Activated B cell treated with CpG ODN at 0.5 μM for 24 hours (primary cell): ENCODE data around the gene WNT9B. TPM values are rescaled to one million over a fixed set of nuclear protein-coding genes. Genes with fewer than 3 reads are reported as not detected.

Source experiments
- ATAC-seq: fragments of 200-7000 bp; cut with Tn5 transposase; one replicate; pipeline ENCODE4 v1.10.0; 2021; ENCODE audit warnings: low read depth, mild to moderate bottlenecking, moderate library complexity
- CTCF ChIA-PET: fragments of 350-600 bp; sonication (Branson Sonifier 250); formaldehyde crosslinking; loops from one replicate; lab custom pipeline; 2021; ENCODE audit warnings: antibody characterized with exemption; lab: Charles Lee
- POLR2A ChIA-PET: fragments of 350-600 bp; sonication (Branson Sonifier 250); formaldehyde crosslinking; loops from one replicate; lab custom pipeline; 2021; ENCODE audit warnings: antibody characterized with exemption; lab: Charles Lee
- DNase-seq: peaks from one replicate; pipeline ENCODE4 v3.0.0; 2022
- H3K27ac Mint-ChIP-seq: one replicate; pipeline ENCODE4 v1.8.0; 2020; ENCODE audit warnings: mixed read lengths
- H3K27me3 Mint-ChIP-seq: one replicate; pipeline ENCODE4 v1.8.0; 2021; ENCODE audit warnings: mixed read lengths
- H3K36me3 Mint-ChIP-seq: one replicate; pipeline ENCODE4 v1.8.0; 2021; ENCODE audit warnings: low read depth, mixed read lengths
- H3K4me1 Mint-ChIP-seq: one replicate; pipeline ENCODE4 v1.8.0; 2021; ENCODE audit warnings: mixed read lengths
- H3K4me3 Mint-ChIP-seq: one replicate; pipeline ENCODE4 v1.8.0; 2020; ENCODE audit warnings: mild to moderate bottlenecking, mixed read lengths
- H3K9me3 Mint-ChIP-seq: one replicate; pipeline ENCODE4 v1.8.0; 2020; ENCODE audit warnings: mixed read lengths
- intact Hi-C: fragments of 100-400 bp; cut with micrococcal nuclease; formaldehyde crosslinking; loops from one replicate; pipeline ENCODE4 v1.15.1; 2024
- total RNA-seq: library from RNA; stranded (reverse); gene quantifications from 2 replicates; pipeline ENCODE4 v1.2.3, GENCODE V29; 2022
- TF ChIP-seq, protein P1 (sequence below): fragments of 200-600 bp; IDR thresholded peaks from one replicate; pipeline ENCODE4 v1.8.0; 2022; ENCODE audit warnings: antibody characterized with exemption, mild to moderate bottlenecking

WNT9B gene
- not detected in 2 replicates for total RNA-seq

DNA sequence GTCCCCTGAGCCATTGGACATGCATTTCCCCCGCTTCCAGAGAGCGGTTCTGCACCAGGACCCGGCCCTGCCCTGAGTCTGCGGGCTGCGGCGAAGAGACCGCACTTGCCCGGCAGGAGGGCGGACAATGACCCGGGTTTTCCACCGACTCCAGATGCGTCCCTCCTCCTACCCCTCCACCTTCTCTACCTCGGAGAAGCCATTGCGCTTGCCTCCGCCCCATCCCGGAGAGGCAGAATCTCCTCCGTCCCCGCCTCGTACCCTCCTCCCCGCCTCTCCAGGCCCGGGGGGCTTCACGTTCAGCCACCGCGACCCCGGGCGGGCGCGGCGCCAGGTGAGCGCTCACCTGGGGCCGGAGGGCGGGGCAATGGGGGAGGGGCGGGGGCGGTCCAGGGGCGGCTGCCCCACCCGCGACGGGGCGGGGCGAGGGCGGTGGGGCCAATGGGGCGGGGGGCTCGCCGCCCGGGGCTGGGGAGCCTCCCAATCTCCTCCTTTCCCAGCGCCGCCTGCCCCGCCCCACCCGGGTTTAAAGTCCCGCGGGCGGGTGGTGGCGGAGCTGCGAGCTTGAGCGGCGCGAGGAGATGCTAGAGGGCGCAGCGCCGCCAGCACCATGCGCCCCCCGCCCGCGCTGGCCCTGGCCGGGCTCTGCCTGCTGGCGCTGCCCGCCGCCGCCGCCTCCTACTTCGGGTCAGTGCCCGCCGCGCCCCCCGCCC lies at the start of gene WNT9B:
TSS of gene WNT9B (plus strand) at position 555 of the 713 bp plus-strand sequence. CDS start at position 611, 56 bp downstream.
- Mint-ChIP-seq H3K36me3 (no peaks in the 10 kb centered on the region), H3K9me3 (no peaks in the 10 kb centered on the region), H3K27me3 (peaks cover 69% of the 10 kb centered on the region), H3K27ac (no peak within 1 kb of the TSS), H3K4me1 (peaks cover 16% of the 10 kb centered on the region), H3K4me3 (peak within 1 kb of the TSS; percentile 73)
- peak; percentile 37 for ATAC-seq
- DNase-seq = no peak
- POLR2A ChIA-PET = no interaction called here
- TF ChIP-seq, protein P1, sequence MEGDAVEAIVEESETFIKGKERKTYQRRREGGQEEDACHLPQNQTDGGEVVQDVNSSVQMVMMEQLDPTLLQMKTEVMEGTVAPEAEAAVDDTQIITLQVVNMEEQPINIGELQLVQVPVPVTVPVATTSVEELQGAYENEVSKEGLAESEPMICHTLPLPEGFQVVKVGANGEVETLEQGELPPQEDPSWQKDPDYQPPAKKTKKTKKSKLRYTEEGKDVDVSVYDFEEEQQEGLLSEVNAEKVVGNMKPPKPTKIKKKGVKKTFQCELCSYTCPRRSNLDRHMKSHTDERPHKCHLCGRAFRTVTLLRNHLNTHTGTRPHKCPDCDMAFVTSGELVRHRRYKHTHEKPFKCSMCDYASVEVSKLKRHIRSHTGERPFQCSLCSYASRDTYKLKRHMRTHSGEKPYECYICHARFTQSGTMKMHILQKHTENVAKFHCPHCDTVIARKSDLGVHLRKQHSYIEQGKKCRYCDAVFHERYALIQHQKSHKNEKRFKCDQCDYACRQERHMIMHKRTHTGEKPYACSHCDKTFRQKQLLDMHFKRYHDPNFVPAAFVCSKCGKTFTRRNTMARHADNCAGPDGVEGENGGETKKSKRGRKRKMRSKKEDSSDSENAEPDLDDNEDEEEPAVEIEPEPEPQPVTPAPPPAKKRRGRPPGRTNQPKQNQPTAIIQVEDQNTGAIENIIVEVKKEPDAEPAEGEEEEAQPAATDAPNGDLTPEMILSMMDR = no peak
- intact Hi-C loops = loop anchor here (5.0 kb wide), 1 partner anchor 71 kb away; the partner anchor contains the start of gene GOSR2
- CTCF ChIA-PET = no interaction called here

DNA sequence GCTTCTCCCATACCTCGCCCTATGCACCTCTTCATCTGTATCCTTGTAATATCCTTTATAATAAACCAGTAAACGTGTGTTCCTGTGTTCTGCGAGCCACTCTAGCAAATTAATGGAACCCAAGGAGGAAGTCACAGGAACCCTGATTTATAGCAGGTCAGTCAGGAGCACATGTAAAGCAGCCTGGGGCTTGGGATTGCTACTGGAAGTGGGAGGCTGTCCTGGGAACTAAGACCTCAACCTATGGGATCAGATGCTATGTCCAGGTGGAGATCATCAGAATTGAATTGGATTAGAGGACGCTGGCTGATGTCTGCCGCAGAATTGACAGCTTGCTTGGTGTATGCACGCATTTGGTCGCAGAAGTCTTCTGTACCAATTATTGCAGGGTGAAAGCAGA lies 48.6 kb upstream of the WNT9B start:
- H3K27me3 Mint-ChIP-seq = peaks cover 12% of the 10 kb centered on the region
- H3K27ac Mint-ChIP-seq = no peak overlapping the region
- no peak for ATAC-seq
- no peaks in the 10 kb centered on the region for H3K9me3 Mint-ChIP-seq
- no peak overlapping the region for H3K4me3 Mint-ChIP-seq
- TF ChIP-seq, protein P1 = no peak
- no peak for DNase-seq
- no peaks in the 10 kb centered on the region for H3K36me3 Mint-ChIP-seq
- ChIA-PET POLR2A (interaction anchor here (0.9 kb wide), 1 partner anchor 9 kb away, joined by 3 read pairs; no protein-coding TSS in a partner anchor), CTCF (no interaction called here)
- intact Hi-C loops = no loop called here
- no peaks in the 10 kb centered on the region for H3K4me1 Mint-ChIP-seq

- no peak for ATAC-seq
Observed at GRCh38 chr17:46803544-46803943, 47.8 kb upstream of the WNT9B start.

GRCh38 chr17:46805771-46806170 lies 45.6 kb upstream of the WNT9B start:
- H3K27ac Mint-ChIP-seq = no peak overlapping the region
- TF ChIP-seq, protein P1 = no peak
- ChIA-PET CTCF (no interaction called here), POLR2A (no interaction called here)
- no peak overlapping the region for H3K4me3 Mint-ChIP-seq
- no peaks in the 10 kb centered on the region for H3K9me3 Mint-ChIP-seq
- DNase-seq = no peak
- H3K27me3 Mint-ChIP-seq = peaks cover 5% of the 10 kb centered on the region
- no peak for ATAC-seq
- H3K36me3 Mint-ChIP-seq = no peaks in the 10 kb centered on the region
- intact Hi-C loops = no loop called here
- H3K4me1 Mint-ChIP-seq = no peaks in the 10 kb centered on the region

More at GRCh38 chr17:46803544-46803943, 47.8 kb upstream of the WNT9B start:
- Mint-ChIP-seq H3K4me3 (no peak overlapping the region), H3K27me3 (peaks cover 12% of the 10 kb centered on the region), H3K9me3 (no peaks in the 10 kb centered on the region), H3K27ac (no peak overlapping the region), H3K36me3 (no peaks in the 10 kb centered on the region), H3K4me1 (no peaks in the 10 kb centered on the region)
- ChIA-PET POLR2A (interaction anchor here (0.9 kb wide), 1 partner anchor 8 kb away, joined by 3 read pairs; no protein-coding TSS in a partner anchor), CTCF (no interaction called here)
- intact Hi-C loops = no loop called here
- DNase-seq = no peak
- TF ChIP-seq, protein P1 = no peak

DNA sequence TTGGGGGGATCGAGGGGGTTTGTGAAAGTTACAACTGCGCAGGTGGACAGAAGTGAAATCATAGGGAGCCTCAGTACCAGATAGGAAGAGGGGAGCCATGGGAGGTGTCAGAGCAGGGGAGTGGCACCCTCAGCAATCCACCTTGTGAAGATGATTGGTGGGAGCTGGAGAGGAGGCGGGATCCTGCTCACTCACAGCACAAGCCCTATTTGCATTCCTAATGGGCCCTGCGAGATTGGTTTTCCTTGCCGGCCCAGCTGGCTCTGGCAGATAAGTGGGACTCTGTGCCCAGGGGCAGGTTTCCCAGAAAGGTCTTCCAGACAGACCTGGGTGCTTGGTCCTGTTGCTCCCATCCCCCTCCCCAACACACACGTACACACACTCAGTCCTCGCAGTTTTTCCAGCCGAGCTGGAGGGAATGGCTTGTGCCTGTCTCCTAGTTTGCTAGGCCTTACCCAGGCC lies 42.2 kb upstream of the WNT9B start:
- Mint-ChIP-seq H3K27ac (no peak overlapping the region), H3K36me3 (no peaks in the 10 kb centered on the region), H3K4me1 (no peaks in the 10 kb centered on the region), H3K9me3 (no peaks in the 10 kb centered on the region), H3K4me3 (no peak overlapping the region), H3K27me3 (peaks cover 29% of the 10 kb centered on the region)
- ChIA-PET POLR2A (no interaction called here), CTCF (no interaction called here)
- intact Hi-C loops = no loop called here
- DNase-seq (no peak), ATAC-seq (no peak)
- TF ChIP-seq, protein P1 = no peak
